ENCODE measurements around the gene SETX.

Gene SETX

DNA sequence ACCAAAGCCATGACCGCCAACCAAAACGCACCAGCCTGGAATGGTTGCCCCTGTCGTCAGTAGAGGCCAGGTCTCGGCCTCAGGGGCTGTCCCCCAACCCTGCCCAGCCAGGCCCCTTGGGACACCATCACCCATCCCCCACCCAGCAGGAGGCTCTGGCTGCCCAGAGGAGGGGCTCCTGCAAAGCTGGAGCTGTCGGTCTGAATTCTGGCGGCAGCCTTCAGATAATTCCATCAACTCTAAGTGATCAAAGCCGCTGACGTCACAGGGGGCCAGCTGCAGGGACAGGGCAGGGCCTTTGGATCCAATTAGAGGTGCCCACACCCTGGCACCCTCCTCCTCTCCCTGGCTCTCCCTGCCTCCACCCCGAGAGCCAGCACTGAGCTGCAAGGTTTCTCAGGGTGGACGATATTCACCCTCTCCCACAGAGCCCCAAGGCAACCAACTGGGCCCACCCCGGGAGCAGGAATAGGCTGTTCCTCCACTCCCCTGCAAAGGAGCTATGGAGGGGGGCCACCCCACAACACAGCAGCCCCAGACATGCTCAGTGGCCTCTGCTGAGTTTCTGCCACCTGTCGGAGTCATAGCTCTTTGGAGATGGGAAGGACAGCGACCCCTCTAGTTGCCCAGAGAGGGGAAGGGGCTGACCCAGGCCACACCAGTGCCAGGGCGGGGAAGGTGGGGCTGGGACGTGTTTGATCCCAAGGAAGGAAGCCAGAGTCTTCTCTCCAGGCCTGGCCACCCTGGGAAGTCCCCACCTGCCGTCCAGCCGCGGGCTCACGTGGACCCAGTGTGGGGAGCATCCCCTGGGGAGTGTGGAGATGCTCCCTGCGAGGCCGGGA is 114.6 kb downstream of the SETX start:
- DNase-seq (ENCODE audit: low read depth), result no peak

DNA sequence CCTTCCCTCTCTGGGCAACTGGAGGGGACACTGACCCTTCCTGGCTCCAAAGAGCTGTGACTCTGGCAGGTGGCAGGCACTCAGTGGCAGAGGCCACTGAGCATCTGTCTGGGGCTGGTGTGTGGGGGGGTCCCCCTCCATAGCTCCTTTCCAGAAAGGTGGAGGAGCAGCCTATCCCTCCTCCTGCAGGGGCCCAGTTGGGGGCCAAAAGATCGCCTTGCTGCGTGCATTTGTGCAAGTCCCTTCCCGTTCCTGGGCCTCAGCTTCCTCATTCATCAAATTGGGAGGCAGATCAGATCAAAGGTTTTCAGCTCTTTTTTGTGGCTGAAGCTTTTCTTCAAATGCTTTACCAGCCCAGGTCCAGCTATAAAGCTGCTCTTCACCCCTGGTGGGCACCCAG is 115.3 kb downstream of the SETX start:
- DNase-seq (ENCODE audit: low read depth), result no peak

DNA sequence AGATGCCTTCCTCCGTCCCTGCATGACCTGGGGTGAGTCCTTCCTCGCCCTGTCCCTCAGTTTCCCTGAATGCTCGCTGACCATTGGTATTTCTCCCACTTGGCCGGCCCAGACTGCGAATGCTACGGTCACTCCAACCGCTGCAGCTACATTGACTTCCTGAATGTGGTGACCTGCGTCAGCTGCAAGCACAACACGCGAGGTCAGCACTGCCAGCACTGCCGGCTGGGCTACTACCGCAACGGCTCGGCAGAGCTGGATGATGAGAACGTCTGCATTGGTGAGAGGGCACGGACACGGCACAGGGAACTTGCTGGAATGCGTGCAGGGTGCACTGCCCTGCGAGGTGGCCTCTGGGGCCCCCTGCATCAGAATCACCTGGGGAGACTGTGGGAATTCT is 115.8 kb downstream of the SETX start:
- DNase-seq (ENCODE audit: low read depth), result no peak

DNA sequence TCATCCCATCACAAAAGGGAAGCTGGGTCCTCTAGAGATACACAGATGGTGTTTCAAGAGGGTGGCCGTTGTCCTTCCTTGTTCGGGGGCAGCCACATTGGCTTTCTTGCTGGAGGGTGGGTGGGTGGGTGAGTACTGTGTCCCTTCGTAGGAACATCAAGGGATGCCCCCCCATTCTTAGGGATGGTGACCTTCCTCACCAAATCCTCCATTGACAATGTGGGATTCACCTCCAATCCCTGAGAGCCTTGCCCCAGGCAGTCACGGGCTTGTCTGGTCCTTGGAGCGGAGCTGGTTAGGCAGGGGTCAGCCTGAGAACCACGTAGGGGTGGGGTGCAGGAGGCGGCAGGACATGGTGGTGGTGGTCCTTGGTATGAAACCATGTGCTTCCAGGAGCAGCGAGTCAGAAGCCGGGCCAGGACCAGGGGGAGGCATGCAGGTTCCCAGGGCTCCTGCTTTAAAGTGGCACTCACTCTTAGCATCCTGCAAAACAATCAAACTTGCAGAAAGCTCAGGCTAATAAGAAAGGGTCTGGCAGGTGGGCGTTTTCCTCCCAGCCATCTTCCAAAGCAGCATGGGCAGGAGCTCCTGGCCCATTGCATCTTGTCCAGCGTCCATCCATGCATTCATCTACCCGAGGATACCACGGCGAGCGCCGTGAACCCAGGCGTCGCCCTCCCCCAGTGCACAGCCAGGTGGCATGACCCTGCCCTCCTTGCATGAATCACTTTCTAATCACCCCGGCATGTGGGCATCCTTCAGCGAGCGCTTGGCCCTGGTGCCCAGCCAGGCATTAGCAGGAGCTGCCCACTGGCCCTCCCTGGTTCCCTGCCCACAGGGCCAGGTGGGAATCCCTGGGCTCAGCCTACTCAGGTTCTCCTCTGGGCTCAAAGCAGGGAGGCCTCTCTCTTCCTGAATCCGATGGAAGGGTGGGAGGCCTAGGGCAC is 116.5 kb downstream of the SETX start:
- DNase-seq (ENCODE audit: low read depth), result no peak

DNA sequence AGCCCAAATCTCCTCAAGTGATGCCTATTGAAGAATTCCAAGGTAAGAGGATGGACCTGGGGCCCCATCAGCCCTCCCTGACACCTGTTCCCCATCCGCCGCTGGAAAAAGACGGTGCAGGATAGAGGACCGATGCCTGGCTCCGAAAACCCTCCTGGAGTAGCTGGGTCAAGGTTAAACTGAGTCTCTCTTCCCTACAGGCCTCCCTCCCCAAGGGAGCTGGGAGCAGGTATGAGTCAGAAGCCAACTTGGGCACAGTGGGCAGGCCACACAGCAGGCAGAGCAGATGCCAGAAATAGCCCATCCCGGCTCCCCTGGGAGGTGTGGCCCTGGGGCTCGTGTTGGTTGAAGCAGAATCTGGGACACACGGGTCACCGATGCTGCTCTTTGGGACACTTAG is 117.3 kb downstream of the SETX start:
- DNase-seq (ENCODE audit: low read depth), result no peak

DNA sequence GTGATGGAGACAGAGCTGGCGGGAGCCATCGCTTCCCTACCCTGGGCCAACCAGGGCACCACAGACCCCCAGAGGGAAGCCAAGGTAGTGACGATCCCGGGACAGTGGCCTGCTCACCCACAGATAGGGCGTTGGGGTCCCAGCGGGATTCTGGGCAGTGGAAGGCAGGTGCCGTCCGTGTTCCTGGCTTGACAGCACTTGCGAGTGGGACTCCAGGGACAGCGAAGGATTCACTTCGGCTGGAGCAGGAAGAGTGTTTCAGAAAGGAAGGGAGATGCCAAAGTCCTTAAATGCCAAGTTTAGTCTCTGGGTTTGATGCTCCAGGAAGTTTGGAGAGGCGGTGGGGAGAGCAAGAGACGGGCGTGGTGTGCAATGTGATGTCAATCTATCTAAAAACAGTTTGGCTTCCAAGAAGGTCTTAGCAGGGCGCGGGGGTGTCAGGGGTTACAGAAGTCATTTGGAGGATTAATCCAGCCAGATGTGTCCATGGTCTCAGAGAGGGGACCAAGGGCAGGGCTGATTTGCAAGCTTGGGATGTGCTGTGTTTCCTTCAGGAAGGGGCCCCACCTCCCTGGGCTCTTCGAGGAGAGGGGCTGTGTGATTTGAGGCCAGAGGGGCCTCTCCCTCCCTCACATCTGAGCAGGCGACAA is 118.0 kb downstream of the SETX start:
- no peak for DNase-seq (ENCODE audit: low read depth)

DNA sequence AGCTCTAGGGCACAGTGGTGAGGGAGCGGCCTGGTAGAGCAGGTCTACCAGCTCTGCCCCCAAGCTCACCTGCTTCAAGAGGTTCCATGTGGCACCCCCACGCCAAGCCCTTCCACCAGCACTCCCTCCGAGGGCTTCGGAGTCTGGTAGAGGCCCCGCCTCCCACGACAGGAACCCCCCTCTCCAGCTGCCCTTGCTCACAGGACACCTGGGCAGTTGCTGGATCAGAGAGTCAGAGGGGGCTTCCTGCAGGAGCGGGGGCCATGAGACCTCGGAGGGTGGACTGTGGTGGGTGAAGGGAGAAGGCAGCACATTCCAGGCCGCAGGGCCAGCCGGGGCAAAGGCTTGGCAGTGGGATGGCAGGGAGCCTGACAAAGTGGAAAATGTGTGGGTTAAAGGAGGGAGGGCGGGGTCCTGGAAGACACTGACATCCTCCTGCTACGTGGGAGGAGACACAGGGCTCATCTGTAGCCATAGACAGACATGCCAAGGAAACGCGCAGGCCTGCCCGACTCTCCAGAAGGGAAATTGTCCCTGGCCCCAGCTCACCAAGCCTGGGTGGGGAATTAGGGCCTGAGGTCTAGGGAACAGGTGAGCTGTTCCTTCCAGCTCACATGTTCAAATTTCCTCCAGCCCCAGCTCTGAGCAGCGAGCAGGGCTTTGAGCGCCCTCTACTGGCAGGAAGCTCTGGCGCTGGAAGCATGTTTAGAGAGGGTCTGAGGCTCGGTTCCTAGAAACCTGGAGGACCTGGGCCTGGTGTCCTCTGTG is 118.7 kb downstream of the SETX start:
- DNase-seq (ENCODE audit: low read depth), result peak; percentile 69

DNA sequence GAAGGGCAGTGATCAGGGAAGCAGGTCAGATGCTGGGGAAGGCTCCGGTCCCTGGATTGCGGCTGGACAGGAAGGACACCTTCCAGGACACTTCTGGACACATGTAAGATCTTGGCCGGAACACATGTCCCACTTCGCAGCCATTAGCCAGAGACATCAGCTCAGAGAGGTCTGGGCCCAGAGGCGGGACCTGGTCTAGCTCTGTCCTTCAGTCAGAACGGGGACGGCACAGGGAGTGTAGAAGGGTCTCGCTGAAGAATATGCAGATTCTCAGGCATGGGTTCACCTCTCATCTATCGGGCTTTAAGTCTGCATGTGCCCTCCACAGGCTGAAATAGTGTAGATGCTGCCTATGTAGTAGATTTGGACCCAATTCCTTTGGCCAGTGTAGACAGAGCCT is 119.7 kb downstream of the SETX start:
- no peak for DNase-seq (ENCODE audit: low read depth)

DNA sequence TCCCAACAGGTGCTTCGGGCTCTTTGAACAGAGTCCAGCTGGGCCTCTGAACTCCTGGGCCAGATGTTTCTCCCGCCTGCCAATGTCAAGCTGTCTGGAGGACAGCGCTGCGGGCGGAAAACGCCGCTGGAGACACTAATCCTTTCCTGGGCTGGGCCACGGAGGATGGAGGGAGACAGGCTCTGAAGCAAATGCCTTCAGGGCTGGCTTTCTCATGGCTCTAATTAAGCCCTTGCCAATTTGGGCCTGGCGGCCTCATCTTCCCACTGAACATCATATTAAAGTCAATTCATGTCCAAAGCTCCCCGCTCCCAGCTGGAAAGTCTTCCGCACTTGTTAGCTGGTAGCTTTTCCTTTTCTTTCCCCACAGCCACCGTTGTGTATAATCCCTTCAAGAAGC is 120.3 kb downstream of the SETX start:
- no peak for DNase-seq (ENCODE audit: low read depth)

DNA sequence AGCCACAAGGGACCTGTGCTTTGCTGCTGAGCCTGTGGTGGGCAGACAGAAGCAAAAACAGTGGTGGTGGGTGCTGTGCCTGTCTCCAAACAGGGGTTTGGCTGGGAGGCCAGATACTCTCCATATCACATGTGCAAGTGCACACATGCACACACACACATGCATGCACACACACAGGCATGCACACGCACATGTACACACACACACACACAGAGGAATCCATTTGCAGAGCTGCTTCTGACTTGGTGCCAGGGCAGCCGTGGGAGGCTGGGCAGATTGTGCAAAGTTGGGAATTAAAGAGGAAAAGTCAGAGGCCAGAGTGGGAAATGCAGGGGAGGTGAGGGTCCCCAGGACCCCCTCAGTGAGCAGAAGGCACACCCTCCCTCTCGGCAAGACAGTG is 121.6 kb downstream of the SETX start:
- no peak for DNase-seq (ENCODE audit: low read depth)

DNA sequence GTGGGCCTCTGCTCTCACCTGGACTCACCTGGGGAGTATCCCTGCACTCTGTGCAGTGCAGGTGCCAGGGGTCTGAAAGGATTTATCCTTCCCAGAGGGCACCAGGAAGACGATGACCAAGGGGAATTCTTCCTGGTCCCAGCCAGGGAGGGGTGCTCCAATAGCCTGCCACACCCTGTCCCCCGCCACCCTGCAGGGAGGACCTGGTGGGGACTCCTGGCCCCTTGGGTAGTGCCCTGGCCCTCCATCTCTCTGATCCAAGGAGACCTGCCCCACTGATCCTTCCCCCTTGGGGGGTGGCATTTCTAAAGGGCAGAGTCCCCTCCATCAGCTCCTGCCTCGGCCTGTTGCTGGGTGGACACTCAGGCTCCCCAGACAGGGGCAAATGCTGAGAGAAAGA is 122.3 kb downstream of the SETX start:
- no peak for DNase-seq (ENCODE audit: low read depth)

DNA sequence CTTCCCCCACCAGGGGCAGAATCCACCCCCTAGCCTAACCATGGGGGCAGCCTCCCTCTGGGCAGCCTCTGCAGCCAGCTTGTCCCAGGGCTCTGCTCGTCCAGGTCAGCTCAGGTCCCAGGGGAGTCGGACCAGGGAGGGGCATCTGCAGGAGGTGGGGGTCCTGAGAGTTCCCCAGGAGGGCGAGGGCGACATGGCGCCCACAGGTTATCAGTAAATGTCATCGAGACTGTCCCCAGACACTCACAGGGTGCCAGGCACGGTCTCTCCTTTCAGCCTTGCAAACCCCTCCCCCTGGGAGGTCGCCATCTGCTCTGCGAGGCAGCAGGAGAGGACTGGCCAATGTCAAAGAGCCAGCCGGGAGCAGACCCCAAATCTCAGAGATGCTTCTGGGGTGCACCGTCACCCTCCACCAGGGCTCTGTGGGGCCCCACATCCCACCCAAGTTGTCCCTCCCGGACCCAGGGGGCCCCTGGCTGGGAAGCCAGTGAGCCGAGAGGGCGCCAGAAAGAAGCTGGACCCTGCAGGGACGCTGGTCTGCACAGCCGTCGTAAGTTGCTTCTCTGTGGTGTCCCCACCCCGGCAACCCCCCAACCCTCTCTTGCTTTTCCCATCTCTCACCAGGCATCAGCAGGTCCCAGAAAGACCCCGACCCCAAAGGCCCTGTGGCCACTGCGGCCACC is 123.6 kb downstream of the SETX start:
- DNase-seq (ENCODE audit: low read depth), result no peak

DNA sequence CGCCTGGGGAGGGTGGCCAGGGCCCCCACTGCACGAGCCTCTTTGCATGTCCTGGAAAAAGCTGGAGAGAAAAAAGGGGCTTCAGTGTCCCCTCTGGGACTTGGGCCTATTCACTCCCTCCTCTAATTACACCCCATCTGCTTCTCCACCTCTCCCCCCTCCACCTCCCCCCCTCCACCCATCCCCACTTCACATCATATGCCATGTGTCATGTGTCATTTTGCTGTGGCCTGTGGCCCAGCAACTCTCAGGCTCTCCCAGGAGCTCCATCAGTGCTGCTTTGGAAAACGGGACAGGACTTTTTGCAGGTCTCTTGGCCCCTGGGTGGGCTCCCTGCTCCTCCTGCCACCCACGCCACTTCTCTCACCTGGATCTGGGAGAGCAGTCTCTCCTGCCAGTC is 124.2 kb downstream of the SETX start:
- no peak for DNase-seq (ENCODE audit: low read depth)

DNA sequence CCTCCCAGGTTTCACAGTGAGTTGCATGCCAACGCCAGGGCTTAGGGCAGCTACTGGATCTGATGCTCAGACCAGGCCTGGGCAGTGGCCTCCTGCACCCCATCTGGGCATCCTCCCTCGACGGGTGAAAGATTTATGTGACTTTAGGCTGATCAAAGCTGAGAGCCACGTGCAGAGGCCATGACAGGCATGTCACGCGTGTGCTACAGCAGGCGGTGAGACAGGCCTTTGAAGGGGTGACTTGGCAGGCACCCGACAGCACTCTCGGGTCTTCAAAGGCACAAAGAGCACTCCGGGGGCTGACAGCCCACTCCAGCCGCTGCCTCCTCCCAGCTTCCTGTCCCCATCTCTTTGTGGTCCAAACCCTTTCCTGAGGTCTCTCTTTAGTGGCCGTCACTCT is 126.7 kb downstream of the SETX start:
- no peak for DNase-seq (ENCODE audit: low read depth)

DNA sequence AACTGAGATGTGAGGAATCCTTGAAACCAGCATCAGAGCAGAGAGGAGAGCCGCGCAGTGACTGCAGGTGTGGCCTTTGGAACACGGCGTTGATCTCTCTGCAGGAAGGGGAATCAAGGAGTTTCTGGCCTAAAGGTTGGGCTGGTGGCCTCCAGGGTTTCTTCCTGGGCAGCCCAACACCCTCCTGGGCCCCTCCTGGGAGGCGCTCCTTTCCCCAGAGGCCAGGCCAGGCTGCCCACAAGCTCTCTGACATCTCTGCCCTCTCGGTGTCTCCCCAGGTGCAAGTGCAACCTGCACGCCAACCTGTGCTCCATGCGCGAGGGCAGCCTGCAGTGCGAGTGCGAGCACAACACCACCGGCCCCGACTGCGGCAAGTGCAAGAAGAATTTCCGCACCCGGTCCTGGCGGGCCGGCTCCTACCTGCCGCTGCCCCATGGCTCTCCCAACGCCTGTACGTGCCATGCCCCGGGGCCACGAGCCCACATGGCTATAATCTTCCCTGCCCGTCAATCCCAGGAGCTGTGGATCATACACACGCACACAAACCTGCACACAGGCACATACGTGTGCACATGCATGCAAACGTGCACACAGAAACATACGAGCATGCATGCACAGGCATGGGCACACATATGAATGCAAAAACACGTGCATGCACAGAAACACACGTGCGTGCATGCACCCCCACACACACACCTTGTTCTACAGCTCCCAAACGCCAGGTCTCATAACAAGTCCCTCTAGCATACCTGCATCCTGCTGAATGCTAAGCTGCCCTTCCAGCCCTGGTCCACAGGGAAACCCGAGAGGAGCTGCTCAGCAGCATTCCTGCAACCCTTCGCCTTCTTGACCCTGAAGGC is 128.0 kb downstream of the SETX start:
- DNase-seq (ENCODE audit: low read depth), result no peak

DNA sequence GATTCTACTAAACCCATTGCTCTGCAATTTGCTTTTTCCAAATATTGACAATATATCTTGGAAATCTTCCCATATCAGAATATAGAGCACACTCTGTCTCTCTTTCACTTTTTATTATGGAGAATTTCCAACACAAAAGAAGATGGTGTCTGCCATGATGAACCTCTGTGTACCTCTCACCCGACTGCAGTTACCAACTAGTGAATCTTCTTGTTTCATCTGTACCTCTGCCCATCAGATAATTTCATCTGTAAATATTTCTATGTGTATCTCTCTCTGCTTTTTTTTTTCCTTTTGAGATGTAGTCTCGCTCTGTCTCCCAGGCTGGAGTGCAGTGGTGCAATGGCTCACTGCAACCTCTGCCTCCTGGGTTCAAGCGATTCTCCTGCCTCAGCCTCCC is 130.1 kb downstream of the SETX start:
- no peak for DNase-seq (ENCODE audit: low read depth)

DNA sequence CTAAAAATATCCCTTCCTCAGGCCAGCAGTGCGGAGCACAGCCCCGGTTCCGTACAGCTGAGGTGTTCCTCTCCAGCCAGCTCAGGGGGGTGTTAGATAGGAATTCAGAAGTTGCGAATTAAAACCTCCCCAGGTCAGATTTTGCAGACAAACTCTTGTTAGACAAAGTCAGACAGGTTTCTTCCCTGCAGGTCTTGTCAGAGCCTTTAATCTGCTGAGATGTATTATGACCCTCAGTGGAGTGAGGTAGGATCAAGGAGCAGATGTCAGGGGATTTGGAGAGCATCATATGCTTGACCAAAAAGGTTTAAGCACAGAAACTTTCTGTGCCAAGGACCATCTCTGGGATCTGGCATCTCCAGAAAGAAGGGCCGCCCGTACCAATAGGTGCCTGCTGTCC is 132.8 kb downstream of the SETX start:
- DNase-seq (ENCODE audit: low read depth), result no peak

DNA sequence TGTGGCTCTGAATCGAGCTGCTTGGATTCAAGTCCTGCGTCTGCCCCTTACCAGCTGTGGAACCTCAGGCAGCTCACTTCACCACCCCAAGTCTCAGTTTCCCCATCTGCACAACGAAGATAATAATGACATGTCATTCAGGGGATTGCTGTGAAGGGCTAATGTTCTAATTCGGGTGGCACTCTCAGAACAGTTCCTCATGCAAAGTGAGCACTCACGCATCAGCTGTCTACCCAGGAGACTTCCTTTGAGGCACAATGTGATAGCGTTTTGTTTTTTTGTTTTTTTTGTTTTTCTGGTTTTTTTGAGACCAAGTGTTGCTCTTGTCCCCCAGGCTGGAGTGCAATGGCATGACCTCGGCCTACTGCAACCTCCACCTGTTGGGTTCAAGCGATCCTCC is 136.6 kb downstream of the SETX start:
- DNase-seq (ENCODE audit: low read depth), result no peak

DNA sequence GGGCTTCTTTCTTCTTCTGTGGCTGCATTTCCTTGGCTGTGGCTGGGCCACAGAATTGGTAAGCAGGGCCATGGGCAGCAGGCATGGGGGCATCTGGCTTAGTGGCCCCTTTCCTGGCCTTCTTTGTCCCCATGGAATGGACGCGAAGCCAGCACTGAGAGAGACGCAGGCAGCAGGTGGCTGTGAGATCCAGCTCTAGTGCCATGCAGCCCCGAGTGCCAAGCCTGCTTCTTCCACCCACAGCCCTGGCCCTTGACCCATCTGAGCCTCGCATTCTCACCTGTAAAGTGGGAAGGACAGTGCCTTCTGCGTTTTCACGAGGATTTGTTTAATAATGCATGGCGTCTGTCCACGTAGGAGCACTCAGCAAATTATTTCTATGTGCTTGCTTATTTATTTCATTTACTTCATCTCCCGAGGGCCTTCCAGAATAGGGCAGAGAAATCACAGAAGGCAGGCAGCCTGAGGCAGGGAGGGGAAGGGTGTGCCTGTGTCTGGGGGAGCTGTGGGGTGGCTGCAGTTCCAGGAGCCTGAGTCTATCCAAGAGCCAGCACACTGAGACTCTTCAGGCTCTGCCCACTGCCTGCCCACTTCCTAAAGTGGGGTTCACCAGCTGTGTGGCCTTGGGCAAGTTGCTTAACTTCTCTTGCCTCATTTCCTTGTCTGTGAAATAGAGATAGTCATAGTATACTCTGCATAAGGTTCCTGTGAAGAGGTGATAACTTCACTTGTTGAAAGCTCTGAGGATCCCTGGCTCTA is 137.7 kb downstream of the SETX start:
- DNase-seq (ENCODE audit: low read depth), result no peak
